HepG2 (cell line): Measurements from ENCODE around the gene EOGT. TPM values are rescaled to one million over a fixed set of nuclear protein-coding genes. Genes with fewer than 3 reads are reported as not detected.

Experiments used
- ATAC-seq: fragments of 200-7000 bp; cut with Tn5 transposase; 3 replicates; pipeline ENCODE4 v1.9.1; 2020; ENCODE audit warnings: mild to moderate bottlenecking, moderate library complexity
- BruUV-seq: library from RNA; stranded (reverse); fragments of 400-500 nt; replicated peaks from 2 replicates; lab custom pipeline; 2021; lab: Mats Ljungman, UMichigan
- CTCF ChIA-PET: fragments of 300-600 bp; formaldehyde crosslinking; extraction: SDS; loops from one replicate; lab custom pipeline; 2021; ENCODE audit warnings: low total read pairs, inconsistent platforms, low intra/inter-chr PET ratio; lab: Yijun Ruan, JAX
- POLR2A ChIA-PET: fragments of 350-600 bp; sonication (Branson Sonifier 250); formaldehyde crosslinking; loops from one replicate; lab custom pipeline; 2020; ENCODE audit warnings: antibody characterized with exemption, inconsistent platforms; lab: Yijun Ruan, JAX
- DNase-seq: peaks from one replicate; pipeline ENCODE4 v3.0.0-alpha.2; 2015; ENCODE audit warnings: low spot score
- FAIRE-seq: peaks from 3 replicates; lab custom pipeline; 2011; peaks lifted over from hg19 to GRCh38; lab: Jason Lieb, UNC
- H2AFZ ChIP-seq: one replicate; pipeline ENCODE4 v1.6.1; 2011; ENCODE audit warnings: low read length, inconsistent platforms
- H3K27ac ChIP-seq: fragments of 300-600 bp; 3 replicates; pipeline ENCODE4 v1.8.0; 2011; ENCODE audit warnings: mixed run types, mild to moderate bottlenecking, mixed read lengths, low read length, inconsistent platforms; ENCODE audit not compliant: insufficient read depth; ENCODE audit errors: extremely low read length
- H3K27me3 ChIP-seq, 2 experiments: fragments of 200-600 bp in 1 of 2; 2 replicates in 1 of 2; 3 replicates in 1 of 2; pipeline versions ENCODE4 v1.6.0 to v1.8.0; 2011; ENCODE audit warnings: low read length in 2 of 2, mild to moderate bottlenecking in 2 of 2, moderate library complexity in 2 of 2, inconsistent platforms in 1 of 2; ENCODE audit not compliant: insufficient read depth in 2 of 2, control insufficient read depth in 1 of 2
- H3K36me3 ChIP-seq, 2 experiments: fragments of 200-600 bp in 1 of 2; replicated peaks in 1 of 2; 2 replicates in 1 of 2; 3 replicates in 1 of 2; pipeline versions ENCODE4 v1.5.1 to v1.8.0; 2011; ENCODE audit warnings: low read length in 2 of 2, inconsistent platforms in 1 of 2; ENCODE audit not compliant: insufficient read depth in 2 of 2, control insufficient read depth in 1 of 2
- H3K4me1 ChIP-seq: 2 replicates; pipeline ENCODE4 v1.5.1; 2012; ENCODE audit warnings: low read length, inconsistent platforms; ENCODE audit not compliant: insufficient read depth
- H3K4me2 ChIP-seq: 2 replicates; pipeline ENCODE4 v1.6.0; 2011; ENCODE audit warnings: low read depth, low read length, inconsistent platforms
- H3K4me3 ChIP-seq, 3 experiments: fragments of 200-600 bp in 1 of 3; sonication (generic), shearing (Covaris generic) in 1 of 3; replicated peaks in 1 of 3; 2 replicates each; pipeline ENCODE4 v1.5.1; 2011 to 2016; ENCODE audit warnings: low read length in 3 of 3, inconsistent platforms in 2 of 3, low read depth in 2 of 3, mild to moderate bottlenecking in 2 of 3, control low read depth in 1 of 3, mixed read lengths in 1 of 3; ENCODE audit not compliant: insufficient read depth in 1 of 3
- H3K79me2 ChIP-seq: one replicate; pipeline ENCODE4 v1.6.1; 2011; ENCODE audit warnings: low read length, inconsistent platforms; ENCODE audit not compliant: insufficient read depth
- H3K9ac ChIP-seq: 2 replicates; pipeline ENCODE4 v1.6.0; 2011; ENCODE audit warnings: mild to moderate bottlenecking, low read depth, low read length, inconsistent platforms; ENCODE audit not compliant: insufficient read depth
- H3K9me3 ChIP-seq: 2 replicates; pipeline ENCODE4 v1.5.1; 2012; ENCODE audit warnings: mild to moderate bottlenecking, low read length
- H4K20me1 ChIP-seq: 2 replicates; pipeline ENCODE4 v1.6.0; 2011; ENCODE audit warnings: inconsistent platforms, mild to moderate bottlenecking, low read length, moderate library complexity; ENCODE audit not compliant: insufficient read depth
- CENPT ChIP-seq: sonication (generic); formaldehyde crosslinking; IDR thresholded peaks from 2 replicates; pipeline ENCODE4 v1.8.0; 2022; ENCODE audit warnings: low read depth, mild to moderate bottlenecking, moderate library complexity, missing genetic modification reagents
- MEIS1 ChIP-seq: sonication (generic); formaldehyde crosslinking; IDR thresholded peaks from 2 replicates; pipeline ENCODE4 v1.9.0; 2021; ENCODE audit warnings: mild to moderate bottlenecking, missing genetic modification reagents, moderate library complexity, borderline replicate concordance
- PRPF4 ChIP-seq: fragments of 200-400 bp; formaldehyde crosslinking; IDR thresholded peaks from 2 replicates; pipeline ENCODE4 v1.6.1; 2016; ENCODE audit warnings: low read length, low read depth; ENCODE audit not compliant: poor library complexity, severe bottlenecking
- THAP7 ChIP-seq: sonication (generic); formaldehyde crosslinking; IDR thresholded peaks from 2 replicates; pipeline ENCODE4 v1.8.1; 2023; ENCODE audit warnings: mild to moderate bottlenecking, missing genetic modification reagents
- ZBED4 ChIP-seq: sonication (generic); formaldehyde crosslinking; IDR thresholded peaks from 2 replicates; pipeline ENCODE4 v1.4.0; 2020; ENCODE audit warnings: missing genetic modification reagents, borderline replicate concordance
- ZBTB1 ChIP-seq: sonication (generic); formaldehyde crosslinking; IDR thresholded peaks from 2 replicates; pipeline ENCODE4 v1.4.0; 2020; ENCODE audit warnings: missing genetic modification reagents, borderline replicate concordance
- ZBTB38 ChIP-seq: sonication (generic); formaldehyde crosslinking; IDR thresholded peaks from 2 replicates; pipeline ENCODE4 v1.5.1; 2020; ENCODE audit warnings: mild to moderate bottlenecking, missing genetic modification reagents
- ZBTB44 ChIP-seq: sonication (generic); formaldehyde crosslinking; IDR thresholded peaks from 2 replicates; pipeline ENCODE4 v1.4.0; 2020; ENCODE audit warnings: missing genetic modification reagents
- ZNF136 ChIP-seq: sonication (generic); formaldehyde crosslinking; IDR thresholded peaks from 2 replicates; pipeline ENCODE4 v1.8.1; 2022; ENCODE audit warnings: low read depth, mild to moderate bottlenecking, moderate library complexity, missing genetic modification reagents
- ZNF337 ChIP-seq: sonication (generic); formaldehyde crosslinking; IDR thresholded peaks from 2 replicates; pipeline ENCODE4 v1.5.1; 2020; ENCODE audit warnings: missing genetic modification reagents, low read depth, mild to moderate bottlenecking, borderline replicate concordance
- ZNF432 ChIP-seq: sonication (generic); formaldehyde crosslinking; IDR thresholded peaks from 2 replicates; pipeline ENCODE4 v1.5.0; 2020; ENCODE audit warnings: missing genetic modification reagents, mild to moderate bottlenecking, borderline replicate concordance
- WGBS: methylation state at CpG from one replicate; pipeline ENCODE4 v1.1.6; 2017; ENCODE audit warnings: low lambda C conversion rate; 5-methylcytosine and 5-hydroxymethylcytosine counted together
- in situ Hi-C: cut with HindIII; loops from 2 replicates; pipeline ENCODE4 v1.10.0; 2017; ENCODE audit warnings: low pct_unique_long_range_greater_than_20kb; ENCODE audit not compliant: extremely low pct_ligation_motif_present
- intact Hi-C: fragments of 100-400 bp; cut with micrococcal nuclease; formaldehyde crosslinking; loops from one replicate; pipeline ENCODE4 v1.10.0; 2022; ENCODE audit not compliant: unreplicated experiment
- polyA plus RNA-seq, 8 experiments: library from polyadenylated mRNA; depleted of rRNA in 3 of 8; stranded (reverse) in 7 of 8; unstranded in 1 of 8; fragments of >200 nt; fragmentation: Illumina TruSeq in 4 of 8; extraction: Trizol in 4 of 8; gene quantifications; 2 replicates each; pipeline versions ENCODE4 v1.2.1 to v1.2.3, GENCODE V29; 2011 to 2016; ENCODE audit warnings: low read depth in 4 of 8, missing spikeins in 1 of 8, mixed read lengths in 1 of 8; ENCODE audit not compliant: insufficient read depth in 1 of 8
- total RNA-seq, 5 experiments: library from RNA; depleted of rRNA; stranded (reverse); fragments of >200 nt; fragmentation: Illumina TruSeq; extraction: Trizol; gene quantifications; 2 replicates each; pipeline ENCODE4 v1.2.3, GENCODE V29; 2016; ENCODE audit warnings: low read depth in 1 of 5

EOGT gene
- total and polyA plus RNA-seq, 2 of the 13 experiments (the other 11 are each of a cell fraction or from before 2014, with no cell fraction given), result 4.5 to 18.6 TPM

- Histone ChIP-seq H3K9ac (peak overlapping the region; percentile 90), H4K20me1 (no peaks in the 10 kb centered on the region), H3K4me2 (peak overlapping the region; percentile 78), H3K79me2 (no peaks in the 10 kb centered on the region), H3K4me1 (peaks cover 24% of the 10 kb centered on the region), H3K4me3 (peak overlapping the region; percentile 79 to 94 (median 86)), H3K9me3 (no peaks in the 10 kb centered on the region), H3K27ac (peak overlapping the region; percentile 90), H2AFZ (no peak overlapping the region), H3K27me3 (no peaks in the 10 kb centered on the region), H3K36me3 (peaks cover 0 to 12% of the 10 kb centered on the region in 2 experiments; a peak in 4 of 5 replicates)
- CTCF ChIA-PET, result no interaction called here
- BruUV-seq, result TSS peak; percentile 41
- in situ Hi-C loops, result no loop called here
- POLR2A ChIA-PET, result interaction anchor here (2.3 kb wide), 1 partner anchor 40 kb away, joined by 11 read pairs; the partner anchor contains the start of gene TMF1
- intact Hi-C loops, result loop anchor here (5.0 kb wide), 1 partner anchor 40 kb away; the partner anchor contains the start of gene TMF1
- DNase-seq, result no peak
- 87% methylated on average over 22 of the region's 22 CpGs for WGBS
- no peak for FAIRE-seq
- no peak for ATAC-seq
- TF ChIP-seq ZBTB44, result no peak
- no peak for TF ChIP-seq THAP7 (CRISPR knock-in tag)
- TF ChIP-seq ZNF432 (CRISPR knock-in tag), result no peak
- no peak for TF ChIP-seq ZBED4 (CRISPR knock-in tag)
- no peak for TF ChIP-seq ZNF136
- TF ChIP-seq CENPT (CRISPR knock-in tag), result no peak
- no peak for TF ChIP-seq ZNF337 (CRISPR knock-in tag)
- 0 out of 2 replicates have a peak, but pooled peaks have one; percentile 19 for TF ChIP-seq MEIS1 (CRISPR knock-in tag)
- peak; percentile 87 for TF ChIP-seq PRPF4
- TF ChIP-seq ZBTB38 (CRISPR knock-in tag), result peak; percentile 98
- TF ChIP-seq ZBTB1 (CRISPR knock-in tag), result no peak
These were observed 1.2 kb downstream of the EOGT start for GRCh38 chr3:69012100-69012799.
